Right lobe of liver (tissue), 6 donors: Measurements from ENCODE around the gene HABP4. TPM values are rescaled to one million over a fixed set of nuclear protein-coding genes. Genes with fewer than 3 reads are reported as not detected.

ENCODE experiments used
- ATAC-seq, 4 donors: fragments of 200-7000 bp; cut with Tn5 transposase; one replicate each; pipeline ENCODE4 v1.9.1; 2020; ENCODE audit warnings: mild to moderate bottlenecking in 4 of 4, moderate library complexity in 4 of 4
- DNase-seq, 3 donors: peaks; one replicate each; pipeline ENCODE4 v3.0.0-alpha.2; 2020
- H3K27ac ChIP-seq, 3 donors: fragments of 200-600 bp; one replicate each; pipeline ENCODE4 v1.8.0; 2022
- H3K27me3 ChIP-seq, 2 donors: fragments of 200-600 bp; one replicate each; pipeline ENCODE4 v1.8.0; 2022
- H3K36me3 ChIP-seq, 4 donors: fragments of 200-600 bp; sonication (generic) in 1 of 4; one replicate each; pipeline versions ENCODE4 v1.5.1 to v1.8.0; 2017 to 2022; ENCODE audit warnings: control low read depth in 1 of 4
- H3K4me1 ChIP-seq, 4 donors: fragments of 200-600 bp; sonication (generic) in 1 of 4; one replicate each; pipeline versions ENCODE4 v1.5.1 to v1.8.0; 2017 to 2022; ENCODE audit warnings: control low read depth in 1 of 4
- H3K4me3 ChIP-seq, 3 donors: fragments of 200-600 bp; one replicate each; pipeline ENCODE4 v1.8.0; 2022
- H3K9me3 ChIP-seq, 4 donors: fragments of 200-600 bp; sonication (generic) in 1 of 4; one replicate each; pipeline versions ENCODE4 v1.5.1 to v1.8.0; 2017 to 2022; ENCODE audit warnings: control low read depth in 1 of 4
- CTCF ChIP-seq, 4 donors: fragments of 200-600 bp in 3 of 4; fragments of 450-650 bp in 1 of 4; IDR thresholded peaks; one replicate each; pipeline versions ENCODE4 v1.5.1 to v1.8.0; 2016 to 2022; ENCODE audit warnings: antibody characterized with exemption in 4 of 4, mild to moderate bottlenecking in 2 of 4
- POLR2A ChIP-seq: fragments of 450-650 bp; IDR thresholded peaks from one replicate; pipeline ENCODE4 v1.6.1; 2017; ENCODE audit warnings: antibody characterized with exemption, mild to moderate bottlenecking
- WGBS: methylation state at CpG from one replicate; pipeline ENCODE4 v1.1.6; 2018; ENCODE audit warnings: low coverage, low lambda C conversion rate; ENCODE audit not compliant: insufficient coverage; ENCODE audit errors: missing lambda C conversion rate; 5-methylcytosine and 5-hydroxymethylcytosine counted together
- intact Hi-C, 2 donors: fragments of 100-400 bp; cut with DNase I; formaldehyde crosslinking; loops; one replicate each; pipeline versions ENCODE4 v1.11.2 to v1.14.1; 2022
- total RNA-seq, 6 experiments: library from RNA; depleted of rRNA in 2 of 6; stranded (reverse); fragments of >200 nt in 2 of 6; fragmentation: NEBNext Ultra II Directional in 3 of 6; extraction: Animal tissue kit (Norgen Biotek cat#: 25700) in 3 of 6; gene quantifications; one replicate each; pipeline versions ENCODE4 v1.1.0 to v1.2.4, GENCODE V29; 2016 to 2023
- donor health status: DM: no; HTN: yes; CAD: no.
- donor health status: DM: no; HTN: no; CAD: no.
- donor health status: DM: no; HTN: no; CAD: no.
- donor health status: DM: no; HTN: yes; CAD: no.
- donor health status: DM: no; HTN: yes; CAD: no.

HABP4 gene
- total RNA-seq, 6 experiments from 2014 or later: 1.4 to 6.2 (median 4.7) TPM

GRCh38 chr9:96460470-96460869 lies 10.5 kb downstream of the HABP4 start:
- ATAC-seq: no peak
- TF ChIP-seq CTCF (IDR thresholded peaks at IDR 0.05) (no peak), POLR2A (no peak)
- Histone ChIP-seq H3K27me3 (no peaks in the 10 kb centered on the region), H3K4me1 (no peaks in the 10 kb centered on the region), H3K36me3 (no peaks in the 10 kb centered on the region), H3K9me3 (no peaks in the 10 kb centered on the region), H3K4me3 (no peak overlapping the region), H3K27ac (no peak overlapping the region)
- intact Hi-C loops: no loop called here
- no peak for DNase-seq
- WGBS: 87% methylated on average over 5 of the region's 5 CpGs

- no peak for DNase-seq
- no peak for ATAC-seq
- Histone ChIP-seq H3K4me3 (no peak overlapping the region), H3K9me3 (no peaks in the 10 kb centered on the region), H3K4me1 (no peaks in the 10 kb centered on the region), H3K27me3 (no peaks in the 10 kb centered on the region), H3K36me3 (no peaks in the 10 kb centered on the region), H3K27ac (no peak overlapping the region)
- TF ChIP-seq POLR2A: no peak
- TF ChIP-seq CTCF (IDR thresholded peaks at IDR 0.05): no peak
- intact Hi-C loops: no loop called here
These were observed 10.9 kb downstream of the HABP4 start for GRCh38 chr9:96460882-96461281.

GRCh38 chr9:96461336-96461735 lies 11.4 kb downstream of the HABP4 start:
- H3K9me3 ChIP-seq: no peaks in the 10 kb centered on the region
- H3K27me3 ChIP-seq: no peaks in the 10 kb centered on the region
- H3K4me3 ChIP-seq: no peak overlapping the region
- 96% methylated on average over 8 of the region's 8 CpGs for WGBS
- intact Hi-C loops: no loop called here
- no peak overlapping the region for H3K27ac ChIP-seq
- no peak for TF ChIP-seq POLR2A
- ATAC-seq (no peak), DNase-seq (no peak)
- no peaks in the 10 kb centered on the region for H3K36me3 ChIP-seq
- H3K4me1 ChIP-seq: no peaks in the 10 kb centered on the region

GRCh38 chr9:96462541-96462940 lies 12.6 kb downstream of the HABP4 start:
- Histone ChIP-seq H3K9me3 (no peaks in the 10 kb centered on the region), H3K27me3 (no peaks in the 10 kb centered on the region), H3K27ac (no peak overlapping the region), H3K36me3 (no peaks in the 10 kb centered on the region), H3K4me1 (no peaks in the 10 kb centered on the region), H3K4me3 (no peak overlapping the region)
- no peak for DNase-seq
- 93% methylated on average over 4 of the region's 6 CpGs for WGBS
- TF ChIP-seq CTCF (IDR thresholded peaks at IDR 0.05) (no peak), POLR2A (no peak)
- intact Hi-C loops: no loop called here
- ATAC-seq: no peak

- intact Hi-C loops: no loop called here
- no peak for ATAC-seq
These were observed 14.5 kb downstream of the HABP4 start for GRCh38 chr9:96464426-96464825.

More at GRCh38 chr9:96464426-96464825, 14.5 kb downstream of the HABP4 start:
- no peak overlapping the region for H3K27ac ChIP-seq
- TF ChIP-seq POLR2A (no peak), CTCF (IDR thresholded peaks at IDR 0.05) (no peak)
- no peaks in the 10 kb centered on the region for H3K27me3 ChIP-seq
- H3K4me1 ChIP-seq: no peaks in the 10 kb centered on the region
- no peak for DNase-seq
- no peaks in the 10 kb centered on the region for H3K9me3 ChIP-seq
- H3K4me3 ChIP-seq: no peak overlapping the region
- H3K36me3 ChIP-seq: no peaks in the 10 kb centered on the region
- WGBS: 82% methylated on average over 6 of the region's 6 CpGs
